Measurements from ENCODE around the gene GRIN2B. TPM values are rescaled to one million over a fixed set of nuclear protein-coding genes. Genes with fewer than 3 reads are reported as not detected.

The GRIN2B gene
- total and polyA plus RNA-seq, 4 donors, result under 0.01 to 0.03 (median 0.01) TPM; not detected in 1

DNA sequence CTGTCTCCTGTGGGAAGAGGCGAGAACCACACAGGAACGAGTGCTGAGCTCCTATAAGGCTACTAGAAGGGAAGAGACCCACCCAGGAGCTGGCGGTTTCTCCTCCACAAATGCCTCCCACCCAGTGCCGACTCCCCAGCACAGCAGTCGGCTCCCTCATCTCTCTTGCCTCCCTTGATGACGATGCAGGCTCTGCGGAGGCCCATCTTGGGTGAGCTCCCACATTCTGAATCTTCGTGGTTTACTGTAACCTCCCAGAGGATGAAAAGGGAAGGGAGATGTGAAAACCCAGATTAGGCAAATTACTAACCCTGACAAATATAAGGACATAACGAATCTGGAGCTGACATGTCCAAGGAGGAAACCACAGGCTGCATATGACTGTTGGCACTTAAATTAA is 23.8 kb downstream of the GRIN2B start:
- H3K9me3 ChIP-seq (ENCODE audit: control insufficient read depth in 4 of 4, low read length in 3 of 4), result no peaks in the 10 kb centered on the region
- WGBS, result 79% methylated on average over 9 of the region's 9 CpGs
- no peak for TF ChIP-seq RXRA (IDR thresholded peaks at IDR 0.05)
- DNase-seq (ENCODE audit: low spot score), result no peak
- H3K9ac ChIP-seq (ENCODE audit: low read depth in 1 of 2, low read length in 2 of 2), result no peak overlapping the region
- peaks cover 0 to 2% (median 0%) of the 10 kb centered on the region in 4 donors for H3K27me3 ChIP-seq (ENCODE audit: control insufficient read depth in 4 of 4, insufficient read depth in 4 of 4, low read length in 3 of 4)
- no peaks in the 10 kb centered on the region for H3K36me3 ChIP-seq (ENCODE audit: control insufficient read depth in 4 of 4, insufficient read depth in 3 of 4, low read depth in 1 of 4, low read length in 3 of 4)
- H3K27ac ChIP-seq (ENCODE audit: low read depth in 1 of 2, low read length in 2 of 2), result no peak overlapping the region
- peaks cover 4 to 9% (median 5%) of the 10 kb centered on the region in 4 donors for H3K4me1 ChIP-seq (ENCODE audit: control insufficient read depth in 4 of 4, insufficient read depth in 4 of 4, low read length in 3 of 4)
- no peak overlapping the region for H3K4me3 ChIP-seq (ENCODE audit: low read depth in 1 of 3, low read length in 3 of 3)

DNA sequence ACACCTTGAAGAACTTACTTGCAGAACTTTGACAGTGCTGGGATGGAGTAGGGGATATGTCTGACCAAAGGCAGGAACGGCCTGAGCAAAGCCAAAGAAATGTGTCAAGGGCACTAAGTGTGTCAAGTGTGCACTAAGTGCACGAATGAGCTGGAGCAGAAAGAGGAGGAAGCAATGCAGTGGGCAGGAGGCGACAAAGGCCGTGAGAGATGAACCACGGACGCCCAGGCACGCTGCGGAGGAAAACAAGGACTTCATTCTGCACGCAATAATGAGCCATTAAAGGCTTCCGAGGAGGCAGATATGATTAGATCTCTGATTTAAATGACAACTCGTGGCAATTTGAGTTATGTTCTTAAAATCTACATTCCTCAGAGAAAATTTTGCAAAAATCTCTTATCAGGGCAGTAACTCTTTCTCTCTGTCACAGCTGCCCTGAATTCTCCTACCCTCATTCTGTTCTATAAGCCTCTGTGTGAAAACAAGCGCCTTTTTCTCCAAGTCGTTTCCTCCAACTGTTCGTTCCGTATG is 25.3 kb downstream of the GRIN2B start:
- H3K9me3 ChIP-seq (ENCODE audit: control insufficient read depth in 4 of 4, low read length in 3 of 4), result no peaks in the 10 kb centered on the region
- no peak overlapping the region for H3K9ac ChIP-seq (ENCODE audit: low read depth in 1 of 2, low read length in 2 of 2)
- WGBS, result 80% methylated on average over 15 of the region's 15 CpGs
- DNase-seq (ENCODE audit: low spot score), result no peak
- H3K27ac ChIP-seq (ENCODE audit: low read depth in 1 of 2, low read length in 2 of 2), result no peak overlapping the region
- peaks cover 4 to 9% (median 5%) of the 10 kb centered on the region in 4 donors for H3K4me1 ChIP-seq (ENCODE audit: control insufficient read depth in 4 of 4, insufficient read depth in 4 of 4, low read length in 3 of 4)
- no peak overlapping the region for H3K4me3 ChIP-seq (ENCODE audit: low read depth in 1 of 3, low read length in 3 of 3)
- H3K27me3 ChIP-seq (ENCODE audit: control insufficient read depth in 4 of 4, insufficient read depth in 4 of 4, low read length in 3 of 4), result peaks cover 0 to 2% (median 0%) of the 10 kb centered on the region in 4 donors
- TF ChIP-seq FOXA1 (IDR thresholded peaks at IDR 0.05), result no peak
- TF ChIP-seq, protein P1, sequence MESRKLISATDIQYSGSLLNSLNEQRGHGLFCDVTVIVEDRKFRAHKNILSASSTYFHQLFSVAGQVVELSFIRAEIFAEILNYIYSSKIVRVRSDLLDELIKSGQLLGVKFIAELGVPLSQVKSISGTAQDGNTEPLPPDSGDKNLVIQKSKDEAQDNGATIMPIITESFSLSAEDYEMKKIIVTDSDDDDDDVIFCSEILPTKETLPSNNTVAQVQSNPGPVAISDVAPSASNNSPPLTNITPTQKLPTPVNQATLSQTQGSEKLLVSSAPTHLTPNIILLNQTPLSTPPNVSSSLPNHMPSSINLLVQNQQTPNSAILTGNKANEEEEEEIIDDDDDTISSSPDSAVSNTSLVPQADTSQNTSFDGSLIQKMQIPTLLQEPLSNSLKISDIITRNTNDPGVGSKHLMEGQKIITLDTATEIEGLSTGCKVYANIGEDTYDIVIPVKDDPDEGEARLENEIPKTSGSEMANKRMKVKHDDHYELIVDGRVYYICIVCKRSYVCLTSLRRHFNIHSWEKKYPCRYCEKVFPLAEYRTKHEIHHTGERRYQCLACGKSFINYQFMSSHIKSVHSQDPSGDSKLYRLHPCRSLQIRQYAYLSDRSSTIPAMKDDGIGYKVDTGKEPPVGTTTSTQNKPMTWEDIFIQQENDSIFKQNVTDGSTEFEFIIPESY (IDR thresholded peaks at IDR 0.05), result no peak
- H3K36me3 ChIP-seq (ENCODE audit: control insufficient read depth in 4 of 4, insufficient read depth in 3 of 4, low read depth in 1 of 4, low read length in 3 of 4), result no peaks in the 10 kb centered on the region

- H3K4me1 ChIP-seq (ENCODE audit: control insufficient read depth in 4 of 4, insufficient read depth in 4 of 4, low read length in 3 of 4), result peaks cover 4 to 9% (median 5%) of the 10 kb centered on the region in 4 donors
- TF ChIP-seq FOXA1 (IDR thresholded peaks at IDR 0.05), result no peak
- no peak for TF ChIP-seq ATF3 (IDR thresholded peaks at IDR 0.05)
- no peak for TF ChIP-seq RXRA (IDR thresholded peaks at IDR 0.05)
- TF ChIP-seq HNF4A (conservative IDR thresholded peaks at IDR 0.05), result no peak
- no peak for TF ChIP-seq RAD21 (IDR thresholded peaks at IDR 0.05)
- TF ChIP-seq YY1 (IDR thresholded peaks at IDR 0.05), result no peak
- TF ChIP-seq, protein P2, sequence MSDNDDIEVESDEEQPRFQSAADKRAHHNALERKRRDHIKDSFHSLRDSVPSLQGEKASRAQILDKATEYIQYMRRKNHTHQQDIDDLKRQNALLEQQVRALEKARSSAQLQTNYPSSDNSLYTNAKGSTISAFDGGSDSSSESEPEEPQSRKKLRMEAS (IDR thresholded peaks at IDR 0.05), result no peak
- TF ChIP-seq FOXA2 (IDR thresholded peaks at IDR 0.05), result no peak
- no peak for TF ChIP-seq JUND (IDR thresholded peaks at IDR 0.05)
- TF ChIP-seq, protein P3, sequence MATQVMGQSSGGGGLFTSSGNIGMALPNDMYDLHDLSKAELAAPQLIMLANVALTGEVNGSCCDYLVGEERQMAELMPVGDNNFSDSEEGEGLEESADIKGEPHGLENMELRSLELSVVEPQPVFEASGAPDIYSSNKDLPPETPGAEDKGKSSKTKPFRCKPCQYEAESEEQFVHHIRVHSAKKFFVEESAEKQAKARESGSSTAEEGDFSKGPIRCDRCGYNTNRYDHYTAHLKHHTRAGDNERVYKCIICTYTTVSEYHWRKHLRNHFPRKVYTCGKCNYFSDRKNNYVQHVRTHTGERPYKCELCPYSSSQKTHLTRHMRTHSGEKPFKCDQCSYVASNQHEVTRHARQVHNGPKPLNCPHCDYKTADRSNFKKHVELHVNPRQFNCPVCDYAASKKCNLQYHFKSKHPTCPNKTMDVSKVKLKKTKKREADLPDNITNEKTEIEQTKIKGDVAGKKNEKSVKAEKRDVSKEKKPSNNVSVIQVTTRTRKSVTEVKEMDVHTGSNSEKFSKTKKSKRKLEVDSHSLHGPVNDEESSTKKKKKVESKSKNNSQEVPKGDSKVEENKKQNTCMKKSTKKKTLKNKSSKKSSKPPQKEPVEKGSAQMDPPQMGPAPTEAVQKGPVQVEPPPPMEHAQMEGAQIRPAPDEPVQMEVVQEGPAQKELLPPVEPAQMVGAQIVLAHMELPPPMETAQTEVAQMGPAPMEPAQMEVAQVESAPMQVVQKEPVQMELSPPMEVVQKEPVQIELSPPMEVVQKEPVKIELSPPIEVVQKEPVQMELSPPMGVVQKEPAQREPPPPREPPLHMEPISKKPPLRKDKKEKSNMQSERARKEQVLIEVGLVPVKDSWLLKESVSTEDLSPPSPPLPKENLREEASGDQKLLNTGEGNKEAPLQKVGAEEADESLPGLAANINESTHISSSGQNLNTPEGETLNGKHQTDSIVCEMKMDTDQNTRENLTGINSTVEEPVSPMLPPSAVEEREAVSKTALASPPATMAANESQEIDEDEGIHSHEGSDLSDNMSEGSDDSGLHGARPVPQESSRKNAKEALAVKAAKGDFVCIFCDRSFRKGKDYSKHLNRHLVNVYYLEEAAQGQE (IDR thresholded peaks at IDR 0.05), result no peak
- TF ChIP-seq EGR1 (IDR thresholded peaks at IDR 0.05; ENCODE audit: low read depth in 2 of 2), result no peak
- no peak for TF ChIP-seq SP1 (IDR thresholded peaks at IDR 0.05)
- no peak for TF ChIP-seq TAF1 (conservative IDR thresholded peaks at IDR 0.05)
- TF ChIP-seq GABPA (IDR thresholded peaks at IDR 0.05 in 1 of 2, conservative IDR thresholded peaks at IDR 0.05 in 1 of 2), result no peak
- TF ChIP-seq, protein P1 (IDR thresholded peaks at IDR 0.05), result no peak
- TF ChIP-seq CTCF (IDR thresholded peaks at IDR 0.05; ENCODE audit: low read depth, low read length, missing input control), result no peak
- no peak for TF ChIP-seq NR2F2 (IDR thresholded peaks at IDR 0.05)
- TF ChIP-seq HNF4G (IDR thresholded peaks at IDR 0.05), result no peak
- H3K36me3 ChIP-seq (ENCODE audit: control insufficient read depth in 4 of 4, insufficient read depth in 3 of 4, low read depth in 1 of 4, low read length in 3 of 4), result no peaks in the 10 kb centered on the region
- no peak overlapping the region for H3K27ac ChIP-seq (ENCODE audit: low read depth in 1 of 2, low read length in 2 of 2)
- WGBS, result 79% methylated on average over 7 of the region's 7 CpGs
- H3K27me3 ChIP-seq (ENCODE audit: control insufficient read depth in 4 of 4, insufficient read depth in 4 of 4, low read length in 3 of 4), result no peaks in the 10 kb centered on the region
- no peak for DNase-seq (ENCODE audit: low spot score)
- H3K9me3 ChIP-seq (ENCODE audit: control insufficient read depth in 4 of 4, low read length in 3 of 4), result no peaks in the 10 kb centered on the region
- H3K4me3 ChIP-seq (ENCODE audit: low read depth in 1 of 3, low read length in 3 of 3), result no peak overlapping the region
- H3K9ac ChIP-seq (ENCODE audit: low read depth in 1 of 2, low read length in 2 of 2), result no peak overlapping the region
Measured at GRCh38 chr12:13952096-13952495, 29.3 kb downstream of the GRIN2B start.

Data from liver (tissue), 9 donors.